ENCODE results near the gene CCND1.

DNA sequence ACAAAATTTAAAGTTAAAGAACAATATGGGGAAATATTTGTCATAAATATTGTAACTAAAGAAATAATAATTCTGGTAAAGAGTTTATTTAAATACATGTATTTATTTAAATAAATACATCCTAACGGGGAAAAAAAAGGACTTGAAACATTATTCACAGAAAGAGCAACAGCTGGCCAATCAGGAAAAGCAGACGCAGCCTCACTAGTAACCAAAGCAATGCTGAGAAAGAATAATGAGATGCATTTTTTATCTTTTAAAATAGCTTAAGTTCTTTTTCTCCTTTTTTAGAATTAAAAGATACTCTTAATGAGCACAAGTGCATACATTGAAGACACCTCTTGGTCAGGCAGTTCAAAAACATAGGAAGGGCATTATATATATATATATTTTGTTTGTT is 36.8 kb downstream of the CCND1 start:
- no peak for TF ChIP-seq POLR2AphosphoS5 (IDR thresholded peaks at IDR 0.05; ENCODE audit: low read depth, low read length)
- no peak for TF ChIP-seq POLR2A (IDR thresholded peaks at IDR 0.05; ENCODE audit: low read depth, low read length)

All from GM12891 (cell line).